Trophoblast cell (in vitro differentiated cells and primary cell): ENCODE data around the gene GPR6. TPM values are rescaled to one million over a fixed set of nuclear protein-coding genes. Genes with fewer than 3 reads are reported as not detected.
A peak's percentile ranks its signal among the peaks of the same experiment; 100 is the strongest.

Experiments
- DNase-seq, 2 donors: peaks; one replicate each; pipeline ENCODE4 v3.0.0-alpha.2; 2016
- H2AFZ ChIP-seq: 2 replicates; pipeline ENCODE4 v1.6.1; 2013; ENCODE audit warnings: low read length, moderate library complexity, mild to moderate bottlenecking; ENCODE audit not compliant: insufficient read depth, poor library complexity
- H2AK5ac ChIP-seq: 2 replicates; pipeline ENCODE4 v1.6.1; 2013; ENCODE audit warnings: mild to moderate bottlenecking, low read length
- H2BK120ac ChIP-seq: 2 replicates; pipeline ENCODE4 v1.6.1; 2013; ENCODE audit warnings: low read length, mild to moderate bottlenecking, moderate library complexity; ENCODE audit not compliant: insufficient read depth, poor library complexity
- H2BK12ac ChIP-seq: 2 replicates; pipeline ENCODE4 v1.6.1; 2013; ENCODE audit warnings: mild to moderate bottlenecking, low read length, moderate library complexity
- H2BK5ac ChIP-seq: 2 replicates; pipeline ENCODE4 v1.6.1; 2013; ENCODE audit warnings: low read length, low read depth, moderate library complexity, mild to moderate bottlenecking; ENCODE audit not compliant: poor library complexity
- H3K14ac ChIP-seq: 2 replicates; pipeline ENCODE4 v1.6.1; 2013; ENCODE audit warnings: mild to moderate bottlenecking, low read length
- H3K18ac ChIP-seq: 2 replicates; pipeline ENCODE4 v1.6.1; 2013; ENCODE audit warnings: mild to moderate bottlenecking, low read length
- H3K23ac ChIP-seq: 2 replicates; pipeline ENCODE4 v1.6.1; 2013; ENCODE audit warnings: low read length
- H3K27ac ChIP-seq: 2 replicates; pipeline ENCODE4 v1.5.1; 2013; ENCODE audit warnings: low read depth, mild to moderate bottlenecking, inconsistent platforms, low read length, moderate library complexity
- H3K27me3 ChIP-seq: 2 replicates; pipeline ENCODE4 v1.6.1; 2013; ENCODE audit warnings: inconsistent platforms, mild to moderate bottlenecking, low read length, moderate library complexity; ENCODE audit not compliant: insufficient read depth
- H3K36me3 ChIP-seq, 2 experiments: 1 replicate in 1 of 2; 2 replicates in 1 of 2; pipeline ENCODE4 v1.6.1; 2013; ENCODE audit warnings: low read length in 2 of 2, mild to moderate bottlenecking in 2 of 2, moderate library complexity in 1 of 2; ENCODE audit not compliant: insufficient read depth in 2 of 2, control insufficient read depth in 1 of 2
- H3K4ac ChIP-seq: 2 replicates; pipeline ENCODE4 v1.6.1; 2013; ENCODE audit warnings: low read depth, mild to moderate bottlenecking, low read length, moderate library complexity
- H3K4me1 ChIP-seq, 2 experiments: 1 replicate in 1 of 2; 2 replicates in 1 of 2; pipeline ENCODE4 v1.6.1; 2013; ENCODE audit warnings: low read length in 2 of 2, mild to moderate bottlenecking in 2 of 2, moderate library complexity in 1 of 2; ENCODE audit not compliant: insufficient read depth in 2 of 2, control insufficient read depth in 1 of 2
- H3K4me2 ChIP-seq: 2 replicates; pipeline ENCODE4 v1.6.1; 2013; ENCODE audit warnings: inconsistent platforms, mild to moderate bottlenecking, low read length, moderate library complexity
- H3K4me3 ChIP-seq: 2 replicates; pipeline ENCODE4 v1.5.1; 2013; ENCODE audit warnings: mild to moderate bottlenecking, low read depth, low read length, inconsistent platforms
- H3K79me1 ChIP-seq: one replicate; pipeline ENCODE4 v1.6.1; 2013; ENCODE audit warnings: low read length
- H3K79me2 ChIP-seq: 2 replicates; pipeline ENCODE4 v1.6.1; 2013; ENCODE audit warnings: low read length, mild to moderate bottlenecking; ENCODE audit not compliant: control insufficient read depth, insufficient read depth, poor library complexity
- H3K9ac ChIP-seq: 2 replicates; pipeline ENCODE4 v1.6.1; 2013; ENCODE audit warnings: mild to moderate bottlenecking, low read length
- H3K9me3 ChIP-seq: 2 replicates; pipeline ENCODE4 v1.6.1; 2013; ENCODE audit warnings: low read depth, mild to moderate bottlenecking, control low read depth, inconsistent platforms, low read length; ENCODE audit not compliant: insufficient read depth
- H4K12ac ChIP-seq: 2 replicates; pipeline ENCODE4 v1.6.1; 2013; ENCODE audit warnings: low read depth, mild to moderate bottlenecking, low read length, moderate library complexity
- H4K8ac ChIP-seq: 2 replicates; pipeline ENCODE4 v1.6.1; 2013; ENCODE audit warnings: low read depth, mild to moderate bottlenecking, low read length, moderate library complexity
- H4K91ac ChIP-seq: one replicate; pipeline ENCODE4 v1.6.1; 2013; ENCODE audit warnings: low read depth, mild to moderate bottlenecking, low read length, moderate library complexity
- WGBS: extraction: QIAGEN DNeasy Blood & Tissue Kit; methylation state at CpG from one replicate; pipeline ENCODE4 v1.1.7; 2013; ENCODE audit warnings: missing lambda C conversion rate; ENCODE audit not compliant: insufficient read length, insufficient coverage; ENCODE audit errors: extremely low coverage; 5-methylcytosine and 5-hydroxymethylcytosine counted together
- polyA plus RNA-seq: library from polyadenylated mRNA; stranded (reverse); fragments of 200-250 nt; gene quantifications from 2 replicates; pipeline ENCODE4 v1.2.3, GENCODE V29; 2013

The GPR6 gene, protein sequence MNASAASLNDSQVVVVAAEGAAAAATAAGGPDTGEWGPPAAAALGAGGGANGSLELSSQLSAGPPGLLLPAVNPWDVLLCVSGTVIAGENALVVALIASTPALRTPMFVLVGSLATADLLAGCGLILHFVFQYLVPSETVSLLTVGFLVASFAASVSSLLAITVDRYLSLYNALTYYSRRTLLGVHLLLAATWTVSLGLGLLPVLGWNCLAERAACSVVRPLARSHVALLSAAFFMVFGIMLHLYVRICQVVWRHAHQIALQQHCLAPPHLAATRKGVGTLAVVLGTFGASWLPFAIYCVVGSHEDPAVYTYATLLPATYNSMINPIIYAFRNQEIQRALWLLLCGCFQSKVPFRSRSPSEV
- polyA plus RNA-seq, result not detected in 2 replicates

DNA sequence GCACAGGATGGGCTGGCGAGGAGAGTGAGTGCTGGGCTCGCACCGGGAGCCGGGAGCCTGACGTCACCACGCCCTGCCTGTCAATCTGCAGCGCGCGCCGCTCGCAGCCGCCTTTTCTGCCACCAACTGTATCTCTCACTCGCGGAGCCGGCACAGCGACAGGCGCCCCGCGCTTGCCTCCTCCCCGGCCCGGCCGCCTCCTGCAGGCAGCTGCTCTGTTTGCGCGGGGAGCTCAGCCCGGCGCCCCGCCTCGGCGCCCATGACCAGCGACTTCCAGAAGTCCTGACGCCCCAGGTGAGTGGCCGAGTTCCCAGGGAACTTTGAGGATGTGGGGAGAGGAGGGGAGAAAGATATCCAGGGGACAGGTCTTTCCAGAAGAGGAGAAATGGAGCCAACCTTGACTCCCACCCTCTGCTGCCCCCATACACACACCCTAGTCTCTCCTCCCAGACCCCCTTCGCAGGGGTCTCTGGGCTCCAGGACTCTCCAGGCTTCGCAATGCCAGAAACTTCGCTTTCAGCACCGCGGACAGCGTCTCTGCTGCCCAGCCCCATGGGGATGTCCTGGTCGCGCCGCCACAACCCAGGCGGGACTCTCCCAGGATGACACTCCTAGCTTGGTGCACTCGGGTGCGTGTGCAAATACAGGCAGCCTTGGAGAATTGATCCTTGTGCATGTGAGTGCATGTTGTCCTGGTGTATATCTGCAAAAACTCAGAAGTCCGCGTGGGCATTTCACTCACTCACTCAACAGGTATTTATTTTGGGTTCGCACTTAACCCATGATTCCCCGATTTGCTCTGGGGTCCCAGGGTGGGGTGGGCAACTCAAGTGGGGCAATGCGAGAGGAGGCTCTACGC is at the start of gene GPR6:
TSS of gene GPR6 (plus strand) at position 138 of the 859 bp plus-strand sequence. CDS start 802 bp downstream, outside the sequence.
- Histone ChIP-seq H2BK120ac (no peak within 1 kb of the TSS), H4K8ac (no peak within 1 kb of the TSS), H3K4me1 (peaks cover 8 to 10% of the 10 kb centered on the region in 2 experiments), H3K14ac (no peak within 1 kb of the TSS), H2AK5ac (no peak within 1 kb of the TSS), H3K4me2 (peak within 1 kb of the TSS; percentile 69), H4K12ac (no peak within 1 kb of the TSS), H3K79me1 (no peaks in the 10 kb centered on the region), H3K27me3 (peaks cover 17% of the 10 kb centered on the region), H3K9ac (no peak within 1 kb of the TSS), H3K27ac (no peak within 1 kb of the TSS), H3K79me2 (no peaks in the 10 kb centered on the region), H3K4me3 (no peak within 1 kb of the TSS), H3K23ac (no peak within 1 kb of the TSS), H3K36me3 (no peaks in the 10 kb centered on the region), H2BK12ac (no peak within 1 kb of the TSS), H3K4ac (no peak within 1 kb of the TSS), H3K18ac (no peak within 1 kb of the TSS), H3K9me3 (peaks cover 10% of the 10 kb centered on the region), H4K91ac (no peak within 1 kb of the TSS), H2AFZ (no peak within 1 kb of the TSS), H2BK5ac (no peak within 1 kb of the TSS)
- peak; percentile 50 to 89 for DNase-seq
- no CpG with 5 or more reads among the region's 50 CpGs for WGBS

DNA sequence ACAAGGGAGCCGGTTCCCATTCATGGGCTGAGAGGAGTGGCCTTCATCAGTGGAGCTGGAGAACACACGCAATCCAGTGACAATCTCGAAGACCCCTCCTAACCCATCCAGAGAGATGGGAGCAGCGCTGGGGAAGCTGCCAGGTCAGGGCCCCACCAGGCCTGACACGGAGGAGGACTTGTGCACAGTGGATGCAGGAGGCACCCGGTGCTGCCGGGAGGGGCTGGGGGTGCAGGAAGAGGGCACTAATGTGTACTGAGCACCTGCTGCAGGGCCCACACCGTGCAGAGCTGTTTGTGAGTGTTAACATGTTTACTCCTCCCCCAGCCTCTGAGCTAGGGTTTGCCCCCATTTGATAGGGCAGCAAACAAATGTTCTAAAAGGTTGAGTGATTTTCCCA is 43.8 kb upstream of the GPR6 start:
- no CpG with 5 or more reads among the region's 8 CpGs for WGBS
- Histone ChIP-seq H3K36me3 (no peaks in the 10 kb centered on the region), H3K4me2 (no peak overlapping the region), H3K79me2 (no peaks in the 10 kb centered on the region), H2AK5ac (no peak overlapping the region), H4K8ac (no peak overlapping the region), H2BK5ac (no peak overlapping the region), H3K4ac (no peak overlapping the region), H3K9ac (no peak overlapping the region), H2BK120ac (no peak overlapping the region), H3K23ac (no peak overlapping the region), H4K12ac (no peak overlapping the region), H4K91ac (no peak overlapping the region), H3K27me3 (no peaks in the 10 kb centered on the region), H3K18ac (no peak overlapping the region), H3K4me1 (no peaks in the 10 kb centered on the region), H3K9me3 (peaks cover 2% of the 10 kb centered on the region), H3K14ac (no peak overlapping the region), H2AFZ (no peak overlapping the region), H3K4me3 (no peak overlapping the region), H3K79me1 (no peaks in the 10 kb centered on the region), H3K27ac (no peak overlapping the region), H2BK12ac (no peak overlapping the region)
- no peak for DNase-seq

DNA sequence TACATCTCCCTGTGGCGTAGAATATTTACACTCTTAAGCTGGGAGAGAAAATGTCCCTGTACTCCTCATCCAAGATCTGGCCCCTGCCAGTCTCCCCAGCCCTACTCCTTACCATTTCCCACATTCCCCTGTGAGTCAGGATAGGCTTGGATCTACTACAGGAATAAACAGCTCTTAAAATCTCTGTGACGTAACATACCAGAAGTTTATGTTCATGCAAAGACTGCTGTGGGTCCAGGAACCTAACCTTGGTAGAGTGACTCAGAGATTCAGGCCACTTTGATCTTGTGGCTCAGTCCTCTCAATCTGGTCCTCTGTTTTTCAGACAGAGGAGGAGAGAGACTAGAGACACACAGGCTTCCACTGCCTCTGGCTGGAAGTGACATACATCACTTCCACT is 38.5 kb upstream of the GPR6 start:
- Histone ChIP-seq H3K18ac (no peak overlapping the region), H2AK5ac (no peak overlapping the region), H3K14ac (no peak overlapping the region), H3K79me1 (peaks cover 2% of the 10 kb centered on the region), H3K4ac (no peak overlapping the region), H3K27ac (no peak overlapping the region), H3K36me3 (no peaks in the 10 kb centered on the region), H3K23ac (no peak overlapping the region), H3K4me2 (no peak overlapping the region), H3K4me3 (no peak overlapping the region), H3K27me3 (no peaks in the 10 kb centered on the region), H3K9ac (no peak overlapping the region), H2BK5ac (no peak overlapping the region), H2BK120ac (no peak overlapping the region), H4K91ac (no peak overlapping the region), H4K12ac (no peak overlapping the region), H4K8ac (no peak overlapping the region), H3K9me3 (peaks cover 2% of the 10 kb centered on the region), H3K79me2 (peaks cover 2% of the 10 kb centered on the region), H2AFZ (no peak overlapping the region), H2BK12ac (no peak overlapping the region), H3K4me1 (peaks cover 4 to 5% of the 10 kb centered on the region in 2 experiments)
- WGBS, result no CpG with 5 or more reads among the region's 2 CpGs
- peak in 1 of 2 donors; percentile 9 for DNase-seq

DNA sequence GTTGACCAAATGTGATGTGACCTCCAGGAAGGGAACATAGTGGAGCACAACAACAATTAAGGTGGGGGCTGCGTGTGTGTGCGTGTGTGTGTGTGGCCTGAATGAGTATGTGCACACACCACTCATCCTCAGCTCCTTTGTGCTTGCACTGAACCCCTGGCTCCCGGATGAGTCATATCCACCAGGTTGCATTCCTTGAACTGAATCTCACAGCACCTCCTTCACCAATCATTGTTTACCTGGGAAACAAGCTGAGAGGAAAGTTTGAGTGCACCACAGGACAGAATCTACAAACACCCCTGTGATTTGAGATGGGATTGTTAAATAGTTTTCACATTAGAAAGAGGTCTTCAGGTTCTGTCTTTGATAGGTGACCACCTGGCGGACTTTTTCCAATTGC is 33.7 kb upstream of the GPR6 start:
- no peak overlapping the region for H4K91ac ChIP-seq
- no peak for DNase-seq
- H4K8ac ChIP-seq, result no peak overlapping the region
- no peak overlapping the region for H3K14ac ChIP-seq
- H2AK5ac ChIP-seq, result no peak overlapping the region
- H3K4me3 ChIP-seq, result no peak overlapping the region
- H2BK5ac ChIP-seq, result no peak overlapping the region
- H3K4me1 ChIP-seq, result peaks cover 7 to 11% of the 10 kb centered on the region in 2 experiments
- H3K79me2 ChIP-seq, result peaks cover 2% of the 10 kb centered on the region
- no peak overlapping the region for H3K27ac ChIP-seq
- no peak overlapping the region for H3K18ac ChIP-seq
- H3K27me3 ChIP-seq, result no peaks in the 10 kb centered on the region
- no peak overlapping the region for H2BK12ac ChIP-seq
- no peak overlapping the region for H3K9ac ChIP-seq
- no peak overlapping the region for H2BK120ac ChIP-seq
- H3K79me1 ChIP-seq, result peaks cover 2% of the 10 kb centered on the region
- H3K4me2 ChIP-seq, result no peak overlapping the region
- H3K4ac ChIP-seq, result no peak overlapping the region
- no peak overlapping the region for H4K12ac ChIP-seq
- H3K23ac ChIP-seq, result no peak overlapping the region
- no peaks in the 10 kb centered on the region for H3K36me3 ChIP-seq
- WGBS, result no CpG with 5 or more reads among the region's 4 CpGs
- H3K9me3 ChIP-seq, result no peaks in the 10 kb centered on the region
- no peak overlapping the region for H2AFZ ChIP-seq
